D721Med (cell line): ENCODE measurements around the gene PRR16.
A peak's percentile ranks its signal among the peaks of the same experiment; 100 is the strongest.
"Not testable (repeated sequence)": the region's sequence is repeated elsewhere in the genome, so short reads cannot be mapped to it uniquely, and the experiment has no call there.

Experiments
- DNase-seq: peaks from one replicate; pipeline ENCODE4 v3.0.0; 2011; ENCODE audit warnings: low spot score; ENCODE audit not compliant: insufficient read length
- FAIRE-seq: peaks from 2 replicates; lab custom pipeline; 2011; peaks lifted over from hg19 to GRCh38; lab: Jason Lieb, UNC
- TF ChIP-seq, protein P1 (sequence below): IDR thresholded peaks from 2 replicates; pipeline ENCODE4 v1.5.1; 2012; ENCODE audit warnings: mild to moderate bottlenecking, control low read depth; ENCODE audit not compliant: insufficient read depth; ENCODE audit errors: missing control alignments

PRR16 gene

DNA sequence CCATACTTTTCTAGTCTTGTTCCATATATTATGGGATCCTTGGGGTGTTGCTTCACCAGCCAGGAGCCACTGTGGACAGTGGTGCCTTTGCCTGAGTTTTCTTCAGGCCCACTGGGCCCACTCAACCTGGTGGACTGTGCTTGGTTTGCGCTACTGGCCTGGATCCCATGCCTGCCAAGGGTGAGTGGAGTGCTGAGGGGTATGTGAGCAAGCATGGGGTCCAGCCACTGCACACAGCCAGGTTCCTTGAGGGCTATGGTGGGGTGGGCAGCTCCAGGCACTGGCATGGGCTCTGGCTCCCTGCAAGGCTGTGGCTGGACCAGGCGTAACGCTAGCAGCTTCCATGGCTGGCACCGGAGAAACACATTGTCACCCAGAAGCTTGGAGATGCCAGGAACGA, 13.2 kb upstream of the PRR16 start:
- FAIRE-seq (no peak), DNase-seq (no peak)
- TF ChIP-seq, protein P1, sequence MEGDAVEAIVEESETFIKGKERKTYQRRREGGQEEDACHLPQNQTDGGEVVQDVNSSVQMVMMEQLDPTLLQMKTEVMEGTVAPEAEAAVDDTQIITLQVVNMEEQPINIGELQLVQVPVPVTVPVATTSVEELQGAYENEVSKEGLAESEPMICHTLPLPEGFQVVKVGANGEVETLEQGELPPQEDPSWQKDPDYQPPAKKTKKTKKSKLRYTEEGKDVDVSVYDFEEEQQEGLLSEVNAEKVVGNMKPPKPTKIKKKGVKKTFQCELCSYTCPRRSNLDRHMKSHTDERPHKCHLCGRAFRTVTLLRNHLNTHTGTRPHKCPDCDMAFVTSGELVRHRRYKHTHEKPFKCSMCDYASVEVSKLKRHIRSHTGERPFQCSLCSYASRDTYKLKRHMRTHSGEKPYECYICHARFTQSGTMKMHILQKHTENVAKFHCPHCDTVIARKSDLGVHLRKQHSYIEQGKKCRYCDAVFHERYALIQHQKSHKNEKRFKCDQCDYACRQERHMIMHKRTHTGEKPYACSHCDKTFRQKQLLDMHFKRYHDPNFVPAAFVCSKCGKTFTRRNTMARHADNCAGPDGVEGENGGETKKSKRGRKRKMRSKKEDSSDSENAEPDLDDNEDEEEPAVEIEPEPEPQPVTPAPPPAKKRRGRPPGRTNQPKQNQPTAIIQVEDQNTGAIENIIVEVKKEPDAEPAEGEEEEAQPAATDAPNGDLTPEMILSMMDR: no peak

DNA sequence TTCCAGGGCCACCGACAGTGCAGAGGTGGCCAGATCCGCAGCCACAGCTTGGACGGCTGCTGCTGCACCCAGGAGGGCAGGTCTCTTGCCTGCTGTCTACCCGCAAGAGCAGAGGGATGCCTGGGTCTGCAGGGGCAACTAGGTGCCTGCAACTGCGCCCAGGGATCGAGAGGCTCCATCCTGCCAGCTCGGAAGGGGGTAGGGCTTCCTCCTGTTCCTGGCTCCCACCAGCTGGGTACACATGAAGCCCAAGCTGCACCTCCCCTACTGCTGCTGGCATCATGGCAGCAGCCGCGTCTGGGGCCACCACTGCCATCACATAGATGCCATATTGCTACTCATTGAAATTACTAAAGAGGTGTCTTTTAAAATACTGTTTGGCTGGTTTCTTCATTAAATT, 12.7 kb upstream of the PRR16 start:
- TF ChIP-seq, protein P1: no peak
- DNase-seq: no peak
- FAIRE-seq: no peak

DNA sequence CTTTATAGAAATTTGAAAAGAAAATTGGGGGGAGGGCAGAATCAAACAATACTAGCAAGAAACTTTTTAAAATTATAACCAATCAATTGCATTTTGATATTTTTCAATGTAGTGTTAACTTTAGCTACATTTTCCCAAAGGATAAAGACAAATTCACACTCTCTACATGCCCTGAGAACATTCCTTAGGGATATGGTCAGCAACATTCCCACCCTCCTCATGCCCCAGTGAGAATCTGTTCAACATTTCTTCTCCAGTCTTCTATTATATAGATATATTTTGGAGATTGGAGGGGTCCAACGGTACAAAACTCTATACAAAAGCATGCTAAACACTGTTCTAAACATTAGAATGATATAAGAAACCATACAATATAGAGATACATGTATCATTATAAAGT, 11.6 kb upstream of the PRR16 start:
- TF ChIP-seq, protein P1: no peak

DNA sequence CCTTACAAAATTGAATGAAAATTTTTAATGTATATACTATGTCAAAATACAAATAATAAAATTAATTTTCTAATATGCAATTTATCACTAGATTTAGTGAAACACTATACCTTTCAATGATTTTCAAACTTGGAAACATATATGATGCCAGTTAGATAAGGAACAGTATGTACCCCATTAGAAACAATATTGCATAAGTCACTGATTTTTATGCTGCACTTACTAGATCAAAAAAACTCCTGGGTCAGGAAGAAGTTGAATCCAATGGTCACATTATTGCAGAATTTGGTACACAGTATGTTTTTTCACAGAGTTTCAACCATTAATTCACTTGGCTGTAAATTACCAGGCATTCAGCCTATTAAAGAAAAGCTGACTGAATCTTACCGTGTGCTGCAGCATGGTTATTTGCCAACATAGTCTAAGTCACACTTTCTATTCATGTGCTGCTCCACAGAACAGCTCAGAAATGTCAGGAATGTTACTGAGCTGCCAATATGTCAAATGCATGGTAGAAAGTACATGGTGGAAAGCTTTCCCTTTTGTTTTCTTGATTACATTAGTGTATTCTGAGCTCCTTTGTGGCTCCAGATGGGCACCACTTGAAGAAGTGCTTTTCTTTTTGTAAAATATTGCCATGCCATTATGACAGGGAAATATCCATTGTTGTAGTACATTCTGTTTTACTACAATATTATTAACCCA, 9.9 kb upstream of the PRR16 start:
- FAIRE-seq (no peak), DNase-seq (no peak)
- TF ChIP-seq, protein P1: no peak

More for the DNA sequence above, 11.6 kb upstream of the PRR16 start:
- DNase-seq (no peak), FAIRE-seq (no peak)

DNA sequence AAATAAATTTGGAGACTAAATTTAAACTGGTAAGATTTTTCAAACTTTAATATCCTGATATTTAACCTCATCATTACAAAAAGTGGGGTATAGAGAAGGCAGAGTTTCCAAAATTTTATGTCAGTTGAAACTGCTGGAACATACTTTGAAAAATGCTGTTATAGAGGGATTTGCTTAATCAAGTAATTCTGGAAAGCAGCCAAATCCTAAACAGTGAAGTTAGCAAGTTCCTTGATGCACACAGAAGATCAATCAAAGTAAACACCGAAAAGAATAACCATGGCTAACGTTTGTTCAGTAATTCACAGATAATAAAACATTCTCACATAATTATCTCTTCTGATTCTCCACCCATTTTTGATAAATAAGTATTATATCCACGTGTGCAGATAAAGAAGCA, 8.1 kb upstream of the PRR16 start:
- FAIRE-seq (no peak), DNase-seq (no peak)
- TF ChIP-seq, protein P1: no peak

DNA sequence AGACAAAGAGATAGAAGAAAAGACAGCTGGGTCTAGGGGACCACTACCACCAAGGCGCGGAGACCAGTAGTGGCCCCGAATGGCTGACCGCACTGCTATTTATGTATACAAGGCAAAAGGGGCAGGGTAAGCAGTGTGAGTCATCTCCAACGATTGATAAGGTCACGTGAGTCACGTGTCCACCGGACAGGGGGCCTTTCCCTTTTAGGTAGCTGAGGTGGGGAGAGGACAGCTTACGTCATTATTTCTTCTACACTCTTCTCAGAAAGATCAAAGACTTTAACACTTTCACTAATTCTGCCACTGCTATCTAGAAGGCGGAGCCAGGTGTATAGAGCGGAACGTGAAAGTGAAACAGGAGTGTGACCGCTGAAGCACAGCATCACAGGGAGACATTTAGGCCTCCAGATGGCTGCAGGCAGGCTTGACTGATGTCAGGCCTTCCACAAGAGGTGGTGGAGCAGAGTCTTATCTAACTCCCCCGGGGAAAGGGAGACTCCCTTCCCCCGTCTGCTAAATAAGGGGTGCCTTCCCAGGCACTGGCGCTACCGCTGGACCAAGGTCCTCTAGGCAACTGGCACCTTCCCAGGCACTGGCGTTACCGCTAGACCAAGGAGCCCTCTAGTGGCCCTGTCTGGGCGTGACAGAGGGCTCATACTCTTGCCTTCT, 6.1 kb upstream of the PRR16 start:
- DNase-seq: no peak

DNA sequence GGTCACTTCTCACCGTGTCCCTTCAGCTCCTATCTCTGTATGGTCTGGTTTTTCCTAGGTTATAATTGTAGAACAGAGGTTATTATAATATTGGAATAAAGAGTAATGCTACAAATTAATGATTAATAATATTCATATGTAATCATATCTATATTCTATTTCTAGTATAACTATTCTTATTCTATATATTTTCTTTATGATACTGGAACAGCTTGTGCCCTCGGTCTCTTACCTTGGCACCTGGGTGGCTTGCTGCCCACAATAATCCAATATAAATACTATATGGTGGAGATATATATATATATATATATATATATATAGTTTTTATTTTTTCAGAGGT, 5.6 kb upstream of the PRR16 start:
- not testable (repeated sequence) for DNase-seq, FAIRE-seq

More for the DNA sequence above, 6.1 kb upstream of the PRR16 start:
- FAIRE-seq: no peak
- TF ChIP-seq, protein P1: peak; percentile 30
